Activated CD8-positive, alpha-beta T cell treated with anti-CD3 and anti-CD28 coated beads, Interleukin-2, amount 10 ng/mL, durations not matched to agents 7 days and 5 days (primary cell): ENCODE results near the gene KIF13A. TPM values are rescaled to one million over a fixed set of nuclear protein-coding genes. Genes with fewer than 3 reads are reported as not detected.

Experiments used
- ATAC-seq: fragments of 150-1000 bp; cut with Tn5 transposase; one replicate; pipeline ENCODE4 v1.10.0; 2021; ENCODE audit warnings: moderate library complexity
- CTCF ChIA-PET: fragments of 350-600 bp; sonication (Branson Sonifier 250); formaldehyde crosslinking; loops from one replicate; lab custom pipeline; 2021; ENCODE audit warnings: antibody characterized with exemption; lab: Charles Lee
- POLR2A ChIA-PET: fragments of 350-600 bp; sonication (Branson Sonifier 250); formaldehyde crosslinking; loops from one replicate; lab custom pipeline; 2021; ENCODE audit warnings: antibody characterized with exemption; lab: Charles Lee
- DNase-seq: peaks from one replicate; pipeline ENCODE4 v3.0.0-alpha.2; 2020
- H3K27ac Mint-ChIP-seq: one replicate; pipeline ENCODE4 v1.8.0; 2021; ENCODE audit warnings: mild to moderate bottlenecking, mixed read lengths
- H3K27me3 Mint-ChIP-seq: one replicate; pipeline ENCODE4 v1.8.0; 2021; ENCODE audit warnings: low read depth, mixed read lengths
- H3K36me3 Mint-ChIP-seq: one replicate; pipeline ENCODE4 v1.8.0; 2021; ENCODE audit warnings: low read depth, mixed read lengths
- H3K4me1 Mint-ChIP-seq: one replicate; pipeline ENCODE4 v1.8.0; 2021; ENCODE audit warnings: low read depth, mixed read lengths
- H3K4me3 Mint-ChIP-seq: one replicate; pipeline ENCODE4 v1.8.0; 2021; ENCODE audit warnings: mild to moderate bottlenecking, mixed read lengths
- H3K9me3 Mint-ChIP-seq: one replicate; pipeline ENCODE4 v1.8.0; 2022; ENCODE audit warnings: mixed read lengths; ENCODE audit not compliant: insufficient read depth
- total RNA-seq, 2 experiments: library from RNA; stranded (reverse); gene quantifications; one replicate each; pipeline ENCODE4 v1.2.3, GENCODE V29; 2021

The KIF13A gene
- total RNA-seq, 2 experiments from 2014 or later: not detected

- H3K27ac Mint-ChIP-seq: no peak overlapping the region
- no peak overlapping the region for H3K4me3 Mint-ChIP-seq
- ChIA-PET POLR2A (no interaction called here), CTCF (no interaction called here)
- DNase-seq: no peak
- peaks cover 17% of the 10 kb centered on the region for H3K4me1 Mint-ChIP-seq
- no peaks in the 10 kb centered on the region for H3K36me3 Mint-ChIP-seq
- ATAC-seq: no peak
- no peaks in the 10 kb centered on the region for H3K9me3 Mint-ChIP-seq
- H3K27me3 Mint-ChIP-seq: peaks cover 9% of the 10 kb centered on the region
These were observed 103.6 kb downstream of the KIF13A start for GRCh38 chr6:17883665-17884497.

GRCh38 chr6:17881085-17881858 lies 106.2 kb downstream of the KIF13A start:
- no peak for DNase-seq
- CTCF ChIA-PET: no interaction called here
- peaks cover 12% of the 10 kb centered on the region for H3K27me3 Mint-ChIP-seq
- no peaks in the 10 kb centered on the region for H3K9me3 Mint-ChIP-seq
- no peak overlapping the region for H3K4me3 Mint-ChIP-seq
- peaks cover 17% of the 10 kb centered on the region for H3K4me1 Mint-ChIP-seq
- POLR2A ChIA-PET: no interaction called here
- H3K27ac Mint-ChIP-seq: no peak overlapping the region
- ATAC-seq: no peak
- H3K36me3 Mint-ChIP-seq: no peaks in the 10 kb centered on the region

- Mint-ChIP-seq H3K36me3 (no peaks in the 10 kb centered on the region), H3K4me3 (no peak overlapping the region), H3K9me3 (no peaks in the 10 kb centered on the region), H3K4me1 (peaks cover 3% of the 10 kb centered on the region), H3K27ac (no peak overlapping the region), H3K27me3 (peaks cover 14% of the 10 kb centered on the region)
- POLR2A ChIA-PET: no interaction called here
- ATAC-seq (no peak), DNase-seq (no peak)
- CTCF ChIA-PET: no interaction called here
These were observed 108.3 kb downstream of the KIF13A start for GRCh38 chr6:17879184-17879583.

- Mint-ChIP-seq H3K27ac (no peak overlapping the region), H3K4me1 (no peaks in the 10 kb centered on the region), H3K4me3 (no peak overlapping the region), H3K27me3 (peaks cover 14% of the 10 kb centered on the region), H3K9me3 (no peaks in the 10 kb centered on the region), H3K36me3 (no peaks in the 10 kb centered on the region)
- ATAC-seq (no peak), DNase-seq (no peak)
- CTCF ChIA-PET: no interaction called here
- POLR2A ChIA-PET: no interaction called here
These were observed 108.7 kb downstream of the KIF13A start for GRCh38 chr6:17878734-17879133.

- no peaks in the 10 kb centered on the region for H3K36me3 Mint-ChIP-seq
- ATAC-seq: no peak
- DNase-seq: no peak
- ChIA-PET CTCF (no interaction called here), POLR2A (no interaction called here)
- H3K4me3 Mint-ChIP-seq: no peak overlapping the region
- no peaks in the 10 kb centered on the region for H3K9me3 Mint-ChIP-seq
- H3K4me1 Mint-ChIP-seq: no peaks in the 10 kb centered on the region
- H3K27ac Mint-ChIP-seq: no peak overlapping the region
- H3K27me3 Mint-ChIP-seq: peaks cover 12% of the 10 kb centered on the region
These were observed 109.5 kb downstream of the KIF13A start for GRCh38 chr6:17877895-17878440.

- no peaks in the 10 kb centered on the region for H3K36me3 Mint-ChIP-seq
- ATAC-seq (no peak), DNase-seq (no peak)
- H3K4me3 Mint-ChIP-seq: no peak overlapping the region
- no peaks in the 10 kb centered on the region for H3K9me3 Mint-ChIP-seq
- CTCF ChIA-PET: no interaction called here
- H3K27me3 Mint-ChIP-seq: peaks cover 12% of the 10 kb centered on the region
- POLR2A ChIA-PET: no interaction called here
- H3K4me1 Mint-ChIP-seq: no peaks in the 10 kb centered on the region
- H3K27ac Mint-ChIP-seq: no peak overlapping the region
These were observed 110.1 kb downstream of the KIF13A start for GRCh38 chr6:17877196-17877894.

- ChIA-PET CTCF (no interaction called here), POLR2A (interaction anchor here (0.6 kb wide), 1 partner anchor 12 kb away, joined by 4 read pairs; no protein-coding TSS in a partner anchor)
- no peak for DNase-seq
- H3K4me1 Mint-ChIP-seq: no peaks in the 10 kb centered on the region
- H3K9me3 Mint-ChIP-seq: no peaks in the 10 kb centered on the region
- peaks cover 17% of the 10 kb centered on the region for H3K27me3 Mint-ChIP-seq
- no peaks in the 10 kb centered on the region for H3K36me3 Mint-ChIP-seq
- H3K4me3 Mint-ChIP-seq: no peak overlapping the region
- no peak for ATAC-seq
- H3K27ac Mint-ChIP-seq: no peak overlapping the region
These were observed 112.7 kb downstream of the KIF13A start for GRCh38 chr6:17874753-17875152.

- DNase-seq (no peak), ATAC-seq (no peak)
- Mint-ChIP-seq H3K9me3 (no peaks in the 10 kb centered on the region), H3K27me3 (peaks cover 19% of the 10 kb centered on the region), H3K4me3 (no peak overlapping the region), H3K4me1 (no peaks in the 10 kb centered on the region), H3K36me3 (no peaks in the 10 kb centered on the region), H3K27ac (no peak overlapping the region)
- CTCF ChIA-PET: no interaction called here
- POLR2A ChIA-PET: no interaction called here
These were observed 114.5 kb downstream of the KIF13A start for GRCh38 chr6:17872908-17873307.

GRCh38 chr6:17871836-17872235 lies 115.6 kb downstream of the KIF13A start:
- H3K4me1 Mint-ChIP-seq: no peaks in the 10 kb centered on the region
- no peak overlapping the region for H3K4me3 Mint-ChIP-seq
- H3K27ac Mint-ChIP-seq: no peak overlapping the region
- ATAC-seq (no peak), DNase-seq (no peak)
- CTCF ChIA-PET: no interaction called here
- H3K9me3 Mint-ChIP-seq: no peaks in the 10 kb centered on the region
- H3K36me3 Mint-ChIP-seq: no peaks in the 10 kb centered on the region
- POLR2A ChIA-PET: no interaction called here
- peaks cover 21% of the 10 kb centered on the region for H3K27me3 Mint-ChIP-seq

- ATAC-seq (no peak), DNase-seq (no peak)
- no peaks in the 10 kb centered on the region for H3K36me3 Mint-ChIP-seq
- CTCF ChIA-PET: no interaction called here
- H3K9me3 Mint-ChIP-seq: no peaks in the 10 kb centered on the region
- no peaks in the 10 kb centered on the region for H3K4me1 Mint-ChIP-seq
- no peak overlapping the region for H3K4me3 Mint-ChIP-seq
- peaks cover 19% of the 10 kb centered on the region for H3K27me3 Mint-ChIP-seq
- H3K27ac Mint-ChIP-seq: no peak overlapping the region
- POLR2A ChIA-PET: no interaction called here
These were observed 116.3 kb downstream of the KIF13A start for GRCh38 chr6:17871189-17871519.

GRCh38 chr6:17870300-17871188 lies 116.9 kb downstream of the KIF13A start:
- CTCF ChIA-PET: no interaction called here

More at GRCh38 chr6:17870300-17871188, 116.9 kb downstream of the KIF13A start:
- no peaks in the 10 kb centered on the region for H3K4me1 Mint-ChIP-seq
- DNase-seq (no peak), ATAC-seq (no peak)
- no peak overlapping the region for H3K4me3 Mint-ChIP-seq
- no peak overlapping the region for H3K27ac Mint-ChIP-seq
- H3K27me3 Mint-ChIP-seq: peaks cover 21% of the 10 kb centered on the region
- POLR2A ChIA-PET: no interaction called here
- no peaks in the 10 kb centered on the region for H3K9me3 Mint-ChIP-seq
- H3K36me3 Mint-ChIP-seq: no peaks in the 10 kb centered on the region
